Measurements from ENCODE around the gene ACOT6.
"Not testable (repeated sequence)": the region's sequence is repeated elsewhere in the genome, so short reads cannot be mapped to it uniquely, and the experiment has no call there.

ACOT6 gene

DNA sequence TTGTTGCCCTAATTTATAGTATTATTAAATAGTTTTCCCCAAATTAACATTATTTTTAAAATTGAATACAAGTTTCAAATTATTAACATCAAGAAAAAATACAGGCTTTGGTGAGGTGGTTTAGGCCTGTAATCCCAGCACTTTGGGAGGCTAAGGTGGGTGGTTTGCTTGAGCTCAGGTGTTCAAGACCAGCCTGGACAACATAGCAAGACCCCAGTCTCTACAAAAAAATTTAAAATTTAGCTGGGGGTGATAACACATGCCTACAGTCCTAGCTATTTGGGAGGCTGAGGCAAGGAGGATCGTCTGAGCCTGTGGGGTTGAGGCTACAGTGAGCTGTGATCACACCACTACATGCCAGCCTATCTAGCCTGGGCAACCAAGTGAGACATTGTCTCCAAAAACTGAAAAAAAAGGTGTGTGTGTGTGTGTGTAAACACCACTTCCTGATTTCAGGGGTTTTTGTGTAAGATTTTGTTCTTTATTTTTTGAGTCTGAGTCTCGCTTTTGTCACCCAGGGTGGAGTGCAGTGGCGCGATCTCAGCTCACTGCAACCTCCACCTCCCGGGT lies 28.6 kb downstream of the ACOT6 start:
- no peak overlapping the region for H3K4me3 ChIP-seq (replicated peaks; ENCODE audit: low read depth, low read length)
- TF ChIP-seq, protein P1, sequence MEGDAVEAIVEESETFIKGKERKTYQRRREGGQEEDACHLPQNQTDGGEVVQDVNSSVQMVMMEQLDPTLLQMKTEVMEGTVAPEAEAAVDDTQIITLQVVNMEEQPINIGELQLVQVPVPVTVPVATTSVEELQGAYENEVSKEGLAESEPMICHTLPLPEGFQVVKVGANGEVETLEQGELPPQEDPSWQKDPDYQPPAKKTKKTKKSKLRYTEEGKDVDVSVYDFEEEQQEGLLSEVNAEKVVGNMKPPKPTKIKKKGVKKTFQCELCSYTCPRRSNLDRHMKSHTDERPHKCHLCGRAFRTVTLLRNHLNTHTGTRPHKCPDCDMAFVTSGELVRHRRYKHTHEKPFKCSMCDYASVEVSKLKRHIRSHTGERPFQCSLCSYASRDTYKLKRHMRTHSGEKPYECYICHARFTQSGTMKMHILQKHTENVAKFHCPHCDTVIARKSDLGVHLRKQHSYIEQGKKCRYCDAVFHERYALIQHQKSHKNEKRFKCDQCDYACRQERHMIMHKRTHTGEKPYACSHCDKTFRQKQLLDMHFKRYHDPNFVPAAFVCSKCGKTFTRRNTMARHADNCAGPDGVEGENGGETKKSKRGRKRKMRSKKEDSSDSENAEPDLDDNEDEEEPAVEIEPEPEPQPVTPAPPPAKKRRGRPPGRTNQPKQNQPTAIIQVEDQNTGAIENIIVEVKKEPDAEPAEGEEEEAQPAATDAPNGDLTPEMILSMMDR (IDR thresholded peaks at IDR 0.05; ENCODE audit: low read length, missing control alignments), result no peak
- DNase-seq (ENCODE audit: low read depth), result no peak

GRCh38 chr14:73644531-73645247 lies 32.4 kb downstream of the ACOT6 start, which contains the start of gene DNAL1:
Gene DNAL1, plus strand, starts transcription at chr14:73644986. Its CDS starts 54 bp downstream, at chr14:73645040.
- peak within 1 kb of the TSS; percentile 99 for H3K4me3 ChIP-seq (replicated peaks; ENCODE audit: low read depth, low read length)
- DNase-seq (ENCODE audit: low read depth), result peak; percentile 93
- TF ChIP-seq, protein P1 (IDR thresholded peaks at IDR 0.05; ENCODE audit: low read length, missing control alignments), result no peak

DNA sequence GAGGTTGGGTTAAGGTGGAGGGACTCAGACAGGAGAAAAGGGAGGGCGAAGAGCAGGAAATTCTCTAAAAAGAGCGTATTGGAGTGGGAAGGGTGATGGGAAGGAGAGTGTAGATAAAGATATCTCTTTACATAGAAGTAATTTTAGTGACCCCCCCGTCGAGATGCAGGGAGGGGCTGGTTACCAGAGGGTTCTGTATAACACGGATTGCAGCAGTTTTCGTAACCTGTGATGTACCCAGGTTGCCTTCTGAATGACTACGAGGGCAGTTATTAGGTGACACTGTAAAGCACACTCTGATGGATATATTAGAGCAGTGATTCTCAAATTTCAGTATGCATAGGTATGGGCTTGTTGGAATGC lies 32.9 kb downstream of the ACOT6 start:
- TF ChIP-seq, protein P1 (IDR thresholded peaks at IDR 0.05; ENCODE audit: low read length, missing control alignments), result no peak
- no peak for DNase-seq (ENCODE audit: low read depth)
- peak overlapping the region; percentile 99 for H3K4me3 ChIP-seq (replicated peaks; ENCODE audit: low read depth, low read length)

GRCh38 chr14:73651005-73651404 lies 38.7 kb downstream of the ACOT6 start:
- DNase-seq (ENCODE audit: low read depth), result no peak
- TF ChIP-seq, protein P1 (IDR thresholded peaks at IDR 0.05; ENCODE audit: low read length, missing control alignments), result no peak
- H3K4me3 ChIP-seq (replicated peaks; ENCODE audit: low read depth, low read length), result no peak overlapping the region

DNA sequence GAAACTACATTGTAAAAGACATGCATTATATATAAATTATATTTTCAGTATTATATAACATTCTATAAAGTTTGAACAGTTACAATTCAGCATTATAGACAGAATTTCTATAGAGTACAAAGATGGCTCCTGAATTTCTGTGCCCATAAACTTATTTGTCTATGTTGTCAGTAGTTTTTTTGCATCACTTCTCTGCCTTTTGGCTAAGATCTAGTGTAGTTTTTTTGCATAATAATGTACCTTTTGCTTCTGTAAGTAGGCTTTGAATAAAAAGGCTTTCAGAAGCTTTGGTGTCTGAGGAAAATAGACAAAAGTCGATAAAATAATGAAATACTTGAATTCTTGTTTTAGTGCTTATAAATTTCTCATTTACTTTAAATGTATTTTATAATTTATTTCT lies 43.5 kb downstream of the ACOT6 start:
- TF ChIP-seq, protein P1 (IDR thresholded peaks at IDR 0.05; ENCODE audit: low read length, missing control alignments), result no peak
- no peak overlapping the region for H3K4me3 ChIP-seq (replicated peaks; ENCODE audit: low read depth, low read length)
- no peak for DNase-seq (ENCODE audit: low read depth)

DNA sequence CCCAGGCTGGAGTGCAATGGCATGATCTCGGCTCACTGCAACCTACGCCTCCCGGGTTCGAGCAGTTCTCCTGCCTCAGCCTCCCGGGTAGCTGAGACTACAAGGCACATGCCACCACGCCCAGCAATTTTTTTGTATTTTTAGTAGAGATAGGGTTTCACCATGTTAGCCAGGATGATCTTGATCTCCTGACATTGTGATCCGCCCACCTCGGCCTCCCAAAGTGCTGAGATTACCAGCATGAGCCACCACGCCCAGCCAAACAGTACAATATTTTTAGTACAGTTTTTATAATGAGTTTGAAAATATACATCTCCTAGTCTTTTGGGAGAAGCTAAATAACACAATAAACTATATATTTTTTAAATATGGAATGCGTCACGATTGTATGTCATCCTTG lies 46.9 kb downstream of the ACOT6 start:
- DNase-seq (ENCODE audit: low read depth); H3K4me3 ChIP-seq (replicated peaks; ENCODE audit: low read depth, low read length): not testable (repeated sequence)

- no peak for DNase-seq (ENCODE audit: low read depth)
- H3K4me3 ChIP-seq (replicated peaks; ENCODE audit: low read depth, low read length), result no peak overlapping the region
- TF ChIP-seq, protein P1 (IDR thresholded peaks at IDR 0.05; ENCODE audit: low read length, missing control alignments), result no peak
Measured at GRCh38 chr14:73660511-73660910, 48.2 kb downstream of the ACOT6 start.
